ENCODE results near the gene NFKB1.
"Not testable (repeated sequence)": the region's sequence is repeated elsewhere in the genome, so short reads cannot be mapped to it uniquely, and the experiment has no call there.

NFKB1 gene

DNA sequence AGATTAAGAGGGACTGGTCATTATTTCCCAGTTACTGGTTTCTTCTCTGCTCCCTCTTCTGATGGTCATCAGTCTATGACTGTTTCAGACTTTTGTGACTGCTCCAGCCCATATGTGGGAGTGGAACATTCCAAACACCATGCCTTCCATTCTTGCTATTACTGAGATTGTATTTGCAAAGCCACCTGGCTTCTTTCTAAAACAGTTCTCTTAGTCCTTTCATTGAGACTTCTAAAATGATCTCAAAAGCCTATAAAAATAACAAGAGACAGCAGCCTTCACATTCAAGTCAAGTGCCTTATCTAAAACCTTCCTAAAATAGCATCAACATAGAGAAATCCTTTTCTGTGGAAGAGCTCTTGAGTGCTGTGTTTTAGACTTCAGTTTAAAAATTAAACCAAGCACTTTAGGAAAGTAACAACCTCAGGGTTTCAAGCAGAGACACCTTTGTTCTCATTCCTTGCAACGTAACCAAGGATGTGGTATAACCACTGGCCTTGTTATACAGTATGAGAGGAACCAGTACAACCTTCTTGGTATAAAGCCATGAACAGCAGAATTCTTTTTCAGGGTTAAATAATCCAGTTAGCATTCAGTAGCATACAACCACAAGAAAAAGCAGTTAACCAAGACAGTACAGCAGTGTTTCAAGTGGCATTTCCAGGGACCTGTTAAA, 97.1 kb downstream of the NFKB1 start:
- DNase-seq (ENCODE audit: low read depth) = peak; percentile 48

DNA sequence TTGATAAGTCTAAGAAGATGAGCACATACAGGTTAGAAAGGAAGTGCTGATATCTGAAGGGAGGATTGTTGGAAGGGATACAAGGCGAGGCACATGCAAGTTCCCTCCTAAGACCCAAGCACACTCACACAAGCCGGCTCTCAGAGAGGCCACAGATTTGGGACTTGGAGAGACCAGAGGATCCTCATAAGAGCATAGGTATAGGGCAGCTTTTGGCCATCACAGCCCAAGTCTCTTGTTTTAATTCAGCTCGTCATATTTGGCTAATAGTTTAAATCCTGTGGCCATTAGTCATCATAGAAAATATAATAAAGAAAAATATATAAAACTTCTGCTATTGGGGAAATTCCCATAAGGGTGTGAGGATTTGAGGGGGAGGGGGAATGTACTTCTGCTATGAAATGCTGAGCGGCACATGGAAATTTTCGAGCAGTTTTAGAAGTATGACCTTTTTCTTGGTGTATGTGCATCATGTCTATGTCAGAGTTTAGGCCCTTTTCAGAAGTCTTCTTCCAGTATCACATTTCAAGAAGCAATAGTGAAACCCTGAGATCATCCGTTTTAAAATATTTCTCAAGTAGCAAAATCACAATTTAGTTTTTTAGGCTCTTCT, 97.7 kb downstream of the NFKB1 start:
- DNase-seq (ENCODE audit: low read depth) = peak; percentile 73

DNA sequence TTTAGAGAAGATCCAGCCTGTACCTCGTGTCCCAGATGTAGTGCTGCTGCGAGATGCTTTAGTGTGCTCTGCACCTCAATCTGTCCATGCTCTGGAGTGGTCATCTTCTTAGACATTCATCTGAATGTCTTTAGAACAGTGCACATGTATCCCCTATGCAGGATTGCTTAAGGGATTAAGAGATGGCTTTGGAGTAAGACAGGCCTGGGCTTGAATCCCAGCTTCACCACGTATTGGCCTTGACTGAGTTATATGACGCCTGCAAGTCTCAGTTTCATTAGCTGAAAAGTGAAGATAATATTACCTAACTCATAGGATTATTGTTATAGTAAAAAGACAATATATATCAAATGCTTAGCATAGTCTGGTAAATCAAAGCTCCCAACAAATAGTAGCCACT, 98.3 kb downstream of the NFKB1 start:
- DNase-seq (ENCODE audit: low read depth) = peak; percentile 80

DNA sequence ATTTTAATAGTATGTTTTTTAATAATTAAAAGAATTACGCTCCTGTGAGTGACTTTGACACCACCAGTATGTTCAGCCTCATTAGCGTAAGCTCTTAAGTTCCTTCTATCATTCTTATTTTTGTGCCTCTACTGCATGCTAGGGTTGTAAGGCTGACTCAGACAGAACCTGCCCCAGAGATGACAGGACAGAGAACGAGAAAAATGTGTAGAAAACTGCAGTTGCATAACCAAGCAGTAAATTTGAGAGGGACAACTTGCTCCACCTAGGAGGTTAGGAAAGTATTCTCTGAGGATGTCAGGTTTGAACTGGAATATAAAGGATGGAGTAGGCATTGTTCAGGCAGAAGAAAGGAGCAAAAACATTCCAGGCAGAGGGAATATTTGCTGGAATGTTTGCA, 98.7 kb downstream of the NFKB1 start:
- DNase-seq (ENCODE audit: low read depth) = peak; percentile 76

DNA sequence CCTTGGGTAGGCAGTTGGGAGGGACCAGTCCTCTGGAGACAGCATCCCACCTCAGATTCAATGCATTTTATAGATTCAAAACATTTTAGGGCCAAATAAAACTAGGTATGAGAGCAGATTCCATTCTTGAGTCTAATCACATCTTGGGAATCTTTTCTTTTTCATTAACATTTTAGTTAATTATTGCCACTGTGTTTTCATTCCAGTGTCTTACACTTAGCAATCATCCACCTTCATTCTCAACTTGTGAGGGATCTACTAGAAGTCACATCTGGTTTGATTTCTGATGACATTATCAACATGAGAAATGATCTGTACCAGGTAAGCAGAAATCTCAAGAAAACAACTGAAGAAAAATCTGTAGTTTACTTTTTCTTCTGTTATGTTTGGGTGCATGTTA, 99.5 kb downstream of the NFKB1 start:
- no peak for DNase-seq (ENCODE audit: low read depth)

DNA sequence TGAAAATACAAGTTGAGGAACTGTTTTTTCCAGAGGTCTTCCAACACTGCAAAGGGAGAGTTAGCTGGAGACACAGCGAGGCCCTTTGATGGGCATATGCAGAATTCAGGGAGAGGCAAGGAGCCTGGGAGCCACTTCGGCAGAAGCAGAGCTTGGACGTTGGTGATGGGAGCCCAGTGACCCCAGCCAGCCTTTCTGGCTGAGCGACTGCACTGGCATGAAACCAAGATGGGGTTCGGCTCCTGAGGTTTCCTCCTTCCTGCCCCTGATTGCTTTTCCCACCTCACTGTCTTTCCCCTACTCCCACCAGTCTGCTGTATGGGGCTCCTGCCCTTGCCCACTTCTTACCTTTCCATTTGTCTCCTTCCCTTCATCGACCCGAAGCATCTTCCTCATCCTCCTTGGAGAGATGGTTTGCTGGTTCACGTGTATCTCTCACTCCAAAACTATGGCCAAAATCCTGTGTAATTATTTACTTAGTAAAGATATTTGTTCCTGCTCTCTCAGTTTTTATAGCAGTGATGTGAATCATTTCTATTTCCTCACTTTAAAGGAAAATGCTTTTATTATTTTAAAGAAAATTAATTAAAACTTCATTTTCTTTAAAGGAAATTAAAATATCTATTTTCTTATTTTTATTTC, 100.5 kb downstream of the NFKB1 start:
- no peak for DNase-seq (ENCODE audit: low read depth)

DNA sequence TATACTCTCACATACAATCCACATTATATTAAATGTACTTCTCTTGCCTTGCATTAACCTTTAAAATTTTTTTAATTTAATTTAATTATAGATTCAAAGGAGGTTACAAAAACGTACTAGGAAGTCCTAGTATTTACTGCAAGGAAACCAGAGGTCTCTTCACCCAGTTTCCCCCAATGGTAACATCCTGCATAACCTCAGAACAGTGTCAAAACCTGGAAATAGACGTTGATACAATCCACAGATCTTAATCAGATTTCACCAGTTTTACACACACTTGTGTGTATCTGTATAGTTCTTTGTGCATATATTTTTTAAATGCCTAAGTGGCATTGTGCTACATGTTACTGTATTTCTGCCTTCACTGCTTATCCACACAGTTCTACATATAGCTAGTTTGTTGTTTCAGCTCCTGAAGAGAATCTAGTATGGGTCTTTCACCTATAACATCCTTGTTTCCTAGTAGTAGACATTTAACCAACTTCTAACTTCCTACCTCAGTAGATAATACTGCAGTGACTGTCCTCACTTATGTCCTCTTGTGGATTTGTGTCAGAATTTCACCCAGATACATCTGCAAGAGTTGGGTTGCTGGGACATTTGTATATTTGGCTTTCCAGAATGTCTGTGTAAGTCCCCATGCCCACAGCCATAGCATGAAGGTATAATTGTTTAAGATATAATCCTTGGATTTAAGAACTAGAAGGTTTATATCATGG, 103.2 kb downstream of the NFKB1 start:
- no peak for DNase-seq (ENCODE audit: low read depth)

DNA sequence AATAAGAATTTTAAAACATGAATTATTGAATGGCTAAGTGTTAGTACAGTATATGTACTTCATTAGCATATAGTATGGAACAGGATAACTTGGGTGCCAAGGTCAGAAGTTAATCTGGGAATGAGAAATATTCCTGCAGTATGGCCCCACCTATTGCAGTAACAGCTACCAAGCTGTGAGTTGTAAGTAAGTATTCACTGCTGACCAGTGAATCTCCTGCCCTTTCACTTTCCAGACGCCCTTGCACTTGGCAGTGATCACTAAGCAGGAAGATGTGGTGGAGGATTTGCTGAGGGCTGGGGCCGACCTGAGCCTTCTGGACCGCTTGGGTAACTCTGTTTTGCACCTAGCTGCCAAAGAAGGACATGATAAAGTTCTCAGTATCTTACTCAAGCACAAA, 105.1 kb downstream of the NFKB1 start:
- DNase-seq (ENCODE audit: low read depth) = peak; percentile 58

DNA sequence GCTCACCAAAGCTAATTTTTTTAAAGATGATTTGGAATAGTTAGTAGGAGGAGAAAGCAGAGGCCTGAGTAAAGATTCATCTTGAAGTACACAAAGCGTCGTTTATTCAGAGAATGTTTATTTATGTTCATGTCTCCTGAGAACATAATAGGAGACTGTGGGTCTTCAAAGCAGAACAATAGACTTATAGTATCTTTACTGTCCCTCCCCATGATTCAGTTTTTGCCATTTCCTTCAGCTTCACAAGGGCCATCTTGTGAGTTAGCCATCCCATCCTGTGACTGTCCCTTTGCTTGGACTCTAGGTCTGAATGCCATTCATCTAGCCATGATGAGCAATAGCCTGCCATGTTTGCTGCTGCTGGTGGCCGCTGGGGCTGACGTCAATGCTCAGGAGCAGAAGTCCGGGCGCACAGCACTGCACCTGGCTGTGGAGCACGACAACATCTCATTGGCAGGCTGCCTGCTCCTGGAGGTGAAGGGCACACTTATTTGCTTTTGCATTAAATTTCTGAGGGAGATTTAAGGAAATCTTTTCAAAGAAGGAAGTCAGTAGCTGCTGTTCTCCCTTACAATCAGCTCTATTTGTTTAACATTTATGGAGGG, 105.8 kb downstream of the NFKB1 start:
- no peak for DNase-seq (ENCODE audit: low read depth)

DNA sequence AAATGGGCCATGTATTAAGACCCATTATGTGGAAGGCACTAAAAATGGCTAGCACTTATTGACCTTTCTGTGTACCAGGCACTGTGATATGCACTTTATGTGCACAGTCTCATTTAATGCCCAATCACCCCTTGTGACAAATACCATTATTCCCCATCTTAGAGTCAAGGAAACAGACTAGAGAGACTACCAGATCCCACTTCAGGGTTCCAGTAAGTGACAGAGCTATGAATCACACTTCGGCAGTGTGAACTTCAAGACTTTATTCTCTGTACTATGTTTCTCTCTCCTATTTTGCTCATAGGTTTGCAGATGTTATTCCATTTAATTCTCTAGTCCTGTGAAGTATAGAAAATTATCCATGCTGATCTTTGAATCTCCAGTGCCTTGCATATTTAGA, 107.0 kb downstream of the NFKB1 start:
- DNase-seq (ENCODE audit: low read depth) = peak; percentile 54

DNA sequence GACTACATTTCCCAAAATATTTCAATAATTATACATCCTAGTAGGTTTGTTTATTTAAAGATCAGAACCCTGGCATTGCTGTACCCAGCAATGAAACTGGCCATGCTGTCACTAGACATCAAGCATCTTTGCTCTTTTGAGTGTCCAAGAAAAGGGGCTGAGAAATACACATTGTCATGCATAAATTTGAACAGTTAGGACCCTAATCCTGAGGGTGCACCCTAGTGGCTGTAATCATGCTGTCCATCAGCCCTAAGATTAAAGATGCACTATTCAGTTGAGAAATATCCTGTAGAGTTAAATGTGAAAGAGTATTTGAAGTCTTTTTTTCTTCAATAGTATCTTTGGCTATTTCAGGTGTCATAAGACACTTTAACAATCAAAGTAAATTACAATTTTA, 108.8 kb downstream of the NFKB1 start:
- no peak for DNase-seq (ENCODE audit: low read depth)

DNA sequence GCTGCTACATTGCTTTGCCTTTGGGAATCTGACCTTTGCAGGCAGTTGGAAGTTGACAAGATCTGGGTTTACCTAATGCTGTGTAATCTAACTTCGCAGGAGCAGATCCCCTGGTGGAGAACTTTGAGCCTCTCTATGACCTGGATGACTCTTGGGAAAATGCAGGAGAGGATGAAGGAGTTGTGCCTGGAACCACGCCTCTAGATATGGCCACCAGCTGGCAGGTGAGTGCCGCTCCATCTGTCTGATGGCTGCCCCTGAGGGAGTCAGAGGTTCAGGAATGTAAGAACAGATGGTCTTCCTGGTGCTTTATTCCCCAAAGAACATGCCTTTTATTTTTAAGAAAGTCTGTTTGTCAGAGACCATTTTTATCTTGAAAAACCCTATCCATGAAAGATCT, 109.3 kb downstream of the NFKB1 start:
- no peak for DNase-seq (ENCODE audit: low read depth)

DNA sequence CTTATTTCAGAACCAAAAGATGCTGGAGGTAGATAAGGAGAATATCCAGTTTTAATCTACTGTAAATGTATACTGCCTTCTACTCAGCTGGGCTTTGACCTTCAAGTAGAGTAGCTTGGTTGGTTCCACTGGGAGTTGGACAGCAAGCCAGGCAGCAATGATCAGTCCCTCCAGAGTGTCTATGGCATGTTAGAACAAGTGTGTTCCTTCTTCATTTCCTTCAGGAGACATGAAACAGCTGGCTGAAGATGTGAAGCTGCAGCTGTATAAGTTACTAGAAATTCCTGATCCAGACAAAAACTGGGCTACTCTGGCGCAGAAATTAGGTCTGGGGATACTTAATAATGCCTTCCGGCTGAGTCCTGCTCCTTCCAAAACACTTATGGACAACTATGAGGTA, 111.1 kb downstream of the NFKB1 start:
- DNase-seq (ENCODE audit: low read depth) = no peak

DNA sequence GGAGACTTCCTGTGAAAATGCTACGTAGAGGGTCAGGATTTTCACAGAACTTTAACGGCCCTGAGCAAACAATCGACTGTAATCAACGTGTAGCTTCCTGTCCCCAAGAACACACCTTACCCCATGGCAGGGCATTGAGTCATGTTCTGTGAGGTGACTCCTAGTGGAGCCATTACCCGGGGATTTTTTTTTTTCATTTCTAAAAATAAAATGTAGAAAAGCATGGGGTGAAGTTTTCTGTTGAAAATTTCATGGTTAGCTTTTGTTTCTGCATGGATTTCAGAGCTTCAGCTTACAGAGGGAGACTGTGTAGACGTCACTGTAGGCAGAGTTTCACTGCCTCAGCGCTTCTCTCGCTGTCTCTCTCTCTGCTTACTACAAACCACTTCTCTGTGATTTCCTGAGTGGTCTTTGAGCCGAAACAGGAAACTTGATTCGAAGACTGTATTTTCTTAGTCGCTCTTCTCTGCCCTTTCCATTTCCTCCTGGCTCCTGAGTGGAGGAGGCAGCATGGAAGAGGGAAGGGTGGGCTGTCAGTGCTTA, 111.7 kb downstream of the NFKB1 start:
- DNase-seq (ENCODE audit: low read depth) = no peak

DNA sequence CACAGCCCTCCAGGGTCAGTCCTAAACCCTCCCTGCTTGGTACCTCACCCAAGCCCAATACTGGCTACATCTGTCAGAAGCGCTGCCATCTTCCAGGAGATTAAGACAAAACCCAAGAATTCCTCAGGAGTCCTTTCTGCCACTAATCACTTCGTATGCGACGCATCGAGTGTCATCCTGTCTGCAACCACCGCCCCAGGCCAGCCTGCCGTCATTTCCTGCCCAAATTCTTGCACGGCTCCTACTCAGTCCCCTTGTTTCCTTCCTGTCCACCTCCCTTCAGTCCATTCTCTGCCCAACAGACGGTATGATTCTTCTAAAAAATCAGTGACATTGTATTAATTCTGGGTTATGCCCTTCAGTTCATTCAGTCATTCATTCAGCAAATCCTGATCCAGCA, 113.6 kb downstream of the NFKB1 start:
- DNase-seq (ENCODE audit: low read depth) = no peak

DNA sequence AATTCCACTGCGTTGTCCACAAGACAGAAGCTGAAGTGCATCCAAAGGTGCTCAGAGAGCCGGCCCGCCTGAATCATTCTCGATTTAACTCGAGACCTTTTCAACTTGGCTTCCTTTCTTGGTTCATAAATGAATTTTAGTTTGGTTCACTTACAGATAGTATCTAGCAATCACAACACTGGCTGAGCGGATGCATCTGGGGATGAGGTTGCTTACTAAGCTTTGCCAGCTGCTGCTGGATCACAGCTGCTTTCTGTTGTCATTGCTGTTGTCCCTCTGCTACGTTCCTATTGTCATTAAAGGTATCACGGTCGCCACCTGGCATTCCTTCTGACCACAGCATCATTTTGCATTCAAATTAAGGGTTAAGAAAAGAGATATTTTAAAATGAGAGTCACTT, 115.5 kb downstream of the NFKB1 start:
- no peak for DNase-seq (ENCODE audit: low read depth)

DNA sequence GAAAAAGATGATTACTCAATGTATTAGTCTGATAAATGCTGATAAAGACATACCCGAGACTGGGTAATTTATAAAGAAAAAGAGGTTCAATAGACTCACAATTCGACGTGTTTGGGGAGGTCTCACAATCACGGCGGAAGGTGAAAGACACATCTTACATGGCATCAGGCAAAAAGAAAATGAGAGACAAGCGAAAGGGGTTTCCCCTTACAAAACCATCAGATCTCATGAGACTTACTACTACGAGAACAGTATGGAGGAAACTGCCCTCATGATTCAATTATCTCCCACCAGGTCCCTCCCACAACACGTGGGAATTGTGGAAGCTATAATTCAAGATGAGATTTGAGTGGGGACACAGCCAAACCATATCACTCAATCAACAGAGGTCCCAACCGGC, 117.9 kb downstream of the NFKB1 start:
- DNase-seq (ENCODE audit: low read depth) = not testable (repeated sequence)

DNA sequence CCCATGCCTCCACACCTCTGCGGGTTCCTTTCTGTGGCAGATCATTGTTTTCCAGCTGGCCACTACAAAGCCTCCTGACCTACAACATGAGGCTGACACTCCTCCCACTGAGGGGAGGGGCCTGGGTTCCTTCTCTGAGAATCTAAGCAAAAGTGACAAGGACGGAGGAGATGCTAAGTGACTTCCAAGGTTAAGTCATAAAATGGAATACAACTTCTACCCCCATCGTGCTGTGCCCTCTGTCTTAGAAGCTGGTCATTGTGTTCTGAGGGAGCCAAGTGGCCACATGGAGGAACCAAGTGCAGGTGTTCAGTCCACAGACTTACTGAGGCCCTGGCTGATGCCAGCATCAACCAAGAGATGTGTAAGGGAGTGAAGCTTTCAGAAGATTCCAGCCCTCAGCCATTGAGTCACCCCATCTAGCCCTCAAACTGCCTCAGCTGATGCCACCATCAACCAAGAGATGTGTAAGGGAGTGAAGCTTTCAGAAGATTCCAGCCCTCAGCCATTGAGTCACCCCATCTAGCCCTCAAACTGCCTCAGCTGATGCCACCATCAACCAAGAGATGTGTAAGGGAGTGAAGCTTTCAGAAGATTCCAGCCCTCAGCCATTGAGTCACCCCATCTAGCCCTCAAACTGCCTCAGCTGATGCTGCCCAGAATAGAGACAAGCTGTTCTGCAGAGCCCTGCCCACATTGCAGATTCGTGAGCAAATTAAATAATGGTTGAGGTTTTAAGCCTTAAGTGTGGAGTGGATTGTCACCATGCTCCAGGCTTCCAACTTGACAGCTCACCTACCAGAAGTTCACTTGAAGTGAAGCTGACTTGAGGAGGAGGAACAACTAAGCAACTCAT, 118.8 kb downstream of the NFKB1 start:
- not testable (repeated sequence) for DNase-seq (ENCODE audit: low read depth)

DNA sequence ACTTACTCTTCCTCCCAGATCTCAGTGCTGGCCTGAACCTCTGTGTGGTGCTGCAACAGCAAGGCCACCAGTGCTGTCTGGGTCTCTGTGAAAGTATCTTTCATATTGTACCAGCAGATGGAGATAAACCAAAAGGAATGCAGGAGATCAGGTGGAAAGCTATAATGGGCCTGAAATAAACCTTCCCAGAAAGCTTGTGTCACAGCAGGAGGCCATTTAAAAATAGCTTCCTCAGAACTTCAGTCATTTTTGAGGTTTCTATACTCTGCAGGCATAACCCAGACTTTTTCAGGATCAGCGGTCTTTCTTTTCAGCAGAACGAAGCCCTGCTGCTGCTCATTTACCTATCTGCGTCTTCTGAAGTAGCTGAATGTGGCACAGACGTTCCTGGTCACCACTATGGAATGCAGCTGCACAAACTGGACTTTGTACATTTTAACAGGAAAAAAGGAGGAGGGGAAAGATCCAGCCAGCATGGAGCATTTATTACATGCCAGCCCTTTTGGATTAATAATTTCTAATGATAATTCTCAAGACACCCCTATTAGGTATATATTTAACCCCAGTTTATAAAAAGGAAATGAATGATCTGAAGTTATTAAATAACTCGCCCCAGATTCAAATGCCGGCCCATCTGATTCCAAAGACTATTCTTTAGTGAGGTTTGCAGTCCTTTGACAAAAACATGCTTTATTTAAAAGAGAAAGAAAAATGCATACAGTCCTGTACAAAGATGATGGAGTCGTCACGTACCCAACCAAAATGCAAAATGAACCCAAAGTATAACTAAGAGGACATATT, 119.7 kb downstream of the NFKB1 start:
- peak; percentile 80 for DNase-seq (ENCODE audit: low read depth)

DNA sequence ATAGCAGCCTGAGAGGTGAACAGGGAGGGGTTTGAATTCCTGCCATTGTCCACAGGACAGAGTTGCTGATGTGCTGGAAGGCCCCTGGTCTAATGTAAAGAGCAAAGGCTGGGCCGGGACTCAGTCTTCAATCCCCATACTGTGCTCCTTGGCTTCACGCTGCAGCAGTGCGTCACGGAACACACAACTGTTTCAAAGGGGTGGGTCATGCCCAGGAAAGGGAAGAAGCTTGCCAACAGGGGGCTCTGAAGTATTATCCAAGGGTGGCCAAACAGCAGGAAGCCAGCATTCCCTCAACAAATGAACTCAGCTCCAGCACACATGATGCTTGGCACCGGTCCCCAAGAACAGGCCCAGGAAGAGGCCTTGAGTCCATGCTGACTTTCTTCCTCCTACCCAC, 122.5 kb downstream of the NFKB1 start:
- DNase-seq (ENCODE audit: low read depth) = peak; percentile 53
